Neural progenitor cell (in vitro differentiated cells): Measurements from ENCODE around the gene CHFR. TPM values are rescaled to one million over a fixed set of nuclear protein-coding genes. Genes with fewer than 3 reads are reported as not detected.

Source experiments
- DNase-seq: peaks from one replicate; pipeline ENCODE4 v3.0.0-alpha.2; 2016; ENCODE audit warnings: low spot score
- H2AFZ ChIP-seq: fragments of 200-600 bp; sonication (generic); replicated peaks from 2 replicates; pipeline ENCODE4 v1.6.1; 2016; ENCODE audit warnings: antibody characterized with exemption
- H3F3A ChIP-seq: fragments of 200-600 bp; sonication (generic); 2 replicates; pipeline ENCODE4 v1.6.1; 2016; ENCODE audit warnings: antibody characterized with exemption, low read depth
- H3K27ac ChIP-seq: fragments of 200-600 bp; sonication (generic); 2 replicates; pipeline ENCODE4 v1.5.1; 2016; ENCODE audit warnings: mild to moderate bottlenecking
- H3K27me3 ChIP-seq: fragments of 200-600 bp; sonication (generic); 2 replicates; pipeline ENCODE4 v1.6.1; 2016; ENCODE audit warnings: mild to moderate bottlenecking, moderate library complexity
- H3K36me3 ChIP-seq: fragments of 200-600 bp; sonication (generic); 2 replicates; pipeline ENCODE4 v1.5.1; 2016
- H3K4me1 ChIP-seq: fragments of 200-600 bp; sonication (generic); 2 replicates; pipeline ENCODE4 v1.6.1; 2016; ENCODE audit warnings: mixed run types
- H3K4me2 ChIP-seq: fragments of 200-600 bp; sonication (generic); 2 replicates; pipeline ENCODE4 v1.6.1; 2016
- H3K4me3 ChIP-seq: fragments of 200-600 bp; sonication (generic); 2 replicates; pipeline ENCODE4 v1.5.1; 2016
- H3K79me2 ChIP-seq: fragments of 200-600 bp; sonication (generic); 2 replicates; pipeline ENCODE4 v1.6.1; 2016; ENCODE audit warnings: low read depth
- H3K9ac ChIP-seq: fragments of 200-600 bp; sonication (generic); 2 replicates; pipeline ENCODE4 v1.6.1; 2016
- H3K9me3 ChIP-seq: fragments of 200-600 bp; sonication (generic); 2 replicates; pipeline ENCODE4 v1.5.1; 2016; ENCODE audit warnings: low read depth
- H4K20me1 ChIP-seq: fragments of 200-600 bp; sonication (generic); 2 replicates; pipeline ENCODE4 v1.6.1; 2016; ENCODE audit warnings: low read depth
- H3K27ac Mint-ChIP-seq: 3 replicates; pipeline ENCODE4 v1.8.0; 2021; ENCODE audit warnings: mixed read lengths
- H3K27me3 Mint-ChIP-seq: 2 replicates; pipeline ENCODE4 v1.8.0; 2022; ENCODE audit warnings: low read depth, mild to moderate bottlenecking, inconsistent platforms, moderate library complexity, mixed read lengths; ENCODE audit not compliant: insufficient read depth
- H3K36me3 Mint-ChIP-seq: 3 replicates; pipeline ENCODE4 v1.8.0; 2021; ENCODE audit warnings: mixed read lengths
- H3K4me1 Mint-ChIP-seq: 3 replicates; pipeline ENCODE4 v1.8.0; 2021; ENCODE audit warnings: mixed read lengths
- H3K4me3 Mint-ChIP-seq: 3 replicates; pipeline ENCODE4 v1.8.0; 2021; ENCODE audit warnings: mild to moderate bottlenecking, moderate library complexity, mixed read lengths
- H3K9me3 Mint-ChIP-seq: 3 replicates; pipeline ENCODE4 v1.8.0; 2020; ENCODE audit warnings: mixed read lengths
- CTCF ChIP-seq: fragments of 200-600 bp; sonication (generic); IDR thresholded peaks from 2 replicates; pipeline ENCODE4 v1.5.1; 2017; ENCODE audit warnings: antibody characterized with exemption, mild to moderate bottlenecking
- EZH2 ChIP-seq: fragments of 200-600 bp; sonication (generic); IDR thresholded peaks from 2 replicates; pipeline ENCODE4 v1.6.1; 2017; ENCODE audit warnings: antibody characterized with exemption, mild to moderate bottlenecking, moderate library complexity
- EZH2phosphoT487 ChIP-seq: fragments of 200-600 bp; sonication (generic); IDR thresholded peaks from 2 replicates; pipeline ENCODE4 v1.6.1; 2017; ENCODE audit warnings: antibody characterized with exemption
- total RNA-seq: library from RNA; depleted of rRNA; stranded (reverse); fragments of >200 nt; gene quantifications from 2 replicates; pipeline ENCODE4 v1.2.3, GENCODE V29; 2015; ENCODE audit warnings: low replicate concordance

Gene CHFR
- total RNA-seq, 1 donor from 2014 or later: 25.6 TPM

- Histone ChIP-seq H3K27ac (no peak overlapping the region), H3K9me3 (no peaks in the 10 kb centered on the region), H3K36me3 (no peaks in the 10 kb centered on the region), H3K9ac (no peak overlapping the region), H3K4me3 (no peak overlapping the region), H4K20me1 (no peaks in the 10 kb centered on the region), H3K4me2 (no peak overlapping the region), H3K4me1 (no peaks in the 10 kb centered on the region), H3K79me2 (no peaks in the 10 kb centered on the region), H3K27me3 (no peaks in the 10 kb centered on the region), H3F3A (no peaks in the 10 kb centered on the region), H2AFZ (no peak overlapping the region)
- Mint-ChIP-seq H3K4me1 (no peaks in the 10 kb centered on the region), H3K4me3 (no peak overlapping the region), H3K36me3 (peaks cover 12% of the 10 kb centered on the region), H3K27ac (no peak overlapping the region), H3K9me3 (no peaks in the 10 kb centered on the region), H3K27me3 (no peaks in the 10 kb centered on the region)
- no peak for DNase-seq
- TF ChIP-seq EZH2phosphoT487 (no peak), EZH2 (no peak), CTCF (no peak)
Measured at GRCh38 chr12:132818562-132818961, 68.8 kb downstream of the CHFR start.

GRCh38 chr12:132814232-132814631, 73.2 kb downstream of the CHFR start:
- Histone ChIP-seq H3K4me1 (no peaks in the 10 kb centered on the region), H3K27me3 (no peaks in the 10 kb centered on the region), H2AFZ (no peak overlapping the region), H4K20me1 (no peaks in the 10 kb centered on the region), H3K4me3 (no peak overlapping the region), H3F3A (no peaks in the 10 kb centered on the region), H3K36me3 (no peaks in the 10 kb centered on the region), H3K27ac (no peak overlapping the region), H3K4me2 (no peak overlapping the region), H3K9ac (no peak overlapping the region), H3K79me2 (no peaks in the 10 kb centered on the region), H3K9me3 (no peaks in the 10 kb centered on the region)
- H3K9me3 Mint-ChIP-seq: peaks cover 6% of the 10 kb centered on the region
- H3K36me3 Mint-ChIP-seq: peaks cover 38% of the 10 kb centered on the region
- no peak for DNase-seq
- TF ChIP-seq EZH2phosphoT487 (no peak), EZH2 (no peak), CTCF (no peak)
- no peaks in the 10 kb centered on the region for H3K4me1 Mint-ChIP-seq
- no peak overlapping the region for H3K4me3 Mint-ChIP-seq
- no peak overlapping the region for H3K27ac Mint-ChIP-seq
- no peaks in the 10 kb centered on the region for H3K27me3 Mint-ChIP-seq

DNA sequence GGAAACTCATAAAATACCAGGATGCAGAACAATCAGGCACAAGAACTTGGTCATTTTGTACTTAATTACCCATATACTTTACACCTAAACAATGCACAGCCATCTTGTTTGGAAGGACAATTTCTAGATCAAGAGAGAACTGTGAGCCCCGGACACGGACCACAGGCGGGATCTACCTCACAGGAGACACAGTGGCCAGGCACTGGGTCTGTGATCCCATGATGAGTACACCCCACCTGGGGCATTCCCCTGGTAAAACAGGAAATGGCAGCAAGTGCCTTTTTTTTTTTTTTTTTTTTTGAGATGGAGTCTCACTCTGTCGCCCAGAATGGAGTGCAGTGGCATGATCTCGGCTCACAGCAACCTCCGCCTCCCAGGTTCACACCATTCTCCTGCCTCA, 74.0 kb downstream of the CHFR start:
- H3K36me3 ChIP-seq: no peaks in the 10 kb centered on the region
- H3F3A ChIP-seq: no peaks in the 10 kb centered on the region
- H2AFZ ChIP-seq: no peak overlapping the region
- H3K79me2 ChIP-seq: no peaks in the 10 kb centered on the region
- H3K27ac Mint-ChIP-seq: no peak overlapping the region
- no peaks in the 10 kb centered on the region for H3K9me3 ChIP-seq
- peaks cover 44% of the 10 kb centered on the region for H3K36me3 Mint-ChIP-seq
- TF ChIP-seq EZH2 (no peak), CTCF (no peak), EZH2phosphoT487 (no peak)
- no peaks in the 10 kb centered on the region for H3K27me3 ChIP-seq
- no peak overlapping the region for H3K27ac ChIP-seq
- H4K20me1 ChIP-seq: no peaks in the 10 kb centered on the region
- no peaks in the 10 kb centered on the region for H3K4me1 ChIP-seq
- no peak overlapping the region for H3K4me3 Mint-ChIP-seq
- DNase-seq: no peak
- peaks cover 6% of the 10 kb centered on the region for H3K9me3 Mint-ChIP-seq
- H3K4me1 Mint-ChIP-seq: no peaks in the 10 kb centered on the region
- H3K27me3 Mint-ChIP-seq: no peaks in the 10 kb centered on the region
- H3K4me2 ChIP-seq: no peak overlapping the region
- no peak overlapping the region for H3K9ac ChIP-seq
- no peak overlapping the region for H3K4me3 ChIP-seq
